C4-2B (cell line): Measurements from ENCODE around the gene TRIM8.

ENCODE experiments used
- H3K27ac ChIP-seq: fragments of 450-650 bp; 2 replicates; pipeline ENCODE4 v1.5.1; 2017
- CTCF ChIP-seq: fragments of 450-650 bp; conservative IDR thresholded peaks from 2 replicates; pipeline ENCODE4 v1.5.1; 2017; ENCODE audit warnings: mild to moderate bottlenecking
- ZFX ChIP-seq: fragments of 450-650 bp; IDR thresholded peaks from 2 replicates; pipeline ENCODE4 v1.6.1; 2017

Gene TRIM8

GRCh38 chr10:102610441-102610887 is 33.8 kb upstream of the TRIM8 start:
- H3K27ac ChIP-seq: no peak overlapping the region
- TF ChIP-seq CTCF (no peak), ZFX (no peak)

- no peak overlapping the region for H3K27ac ChIP-seq
- TF ChIP-seq CTCF (no peak), ZFX (no peak)
Measured at GRCh38 chr10:102611514-102612087, 32.7 kb upstream of the TRIM8 start.

DNA sequence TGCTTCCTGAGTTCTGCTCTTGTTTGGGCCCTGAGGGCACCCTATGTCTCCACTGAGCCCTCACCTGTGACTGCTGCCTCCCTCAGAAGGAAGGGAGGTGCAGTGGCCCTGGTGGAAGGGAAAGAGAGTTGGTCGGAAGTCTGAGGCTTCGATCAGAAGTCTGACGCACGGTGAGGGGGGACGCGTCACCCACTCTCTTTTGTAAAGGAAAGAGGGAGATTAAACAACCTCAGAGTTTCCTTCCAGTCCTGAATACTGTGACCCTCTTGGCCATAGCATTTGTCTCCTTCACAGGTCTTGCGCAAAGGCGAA is 31.4 kb upstream of the TRIM8 start:
- TF ChIP-seq ZFX: no peak
- TF ChIP-seq CTCF: no peak
- no peak overlapping the region for H3K27ac ChIP-seq

GRCh38 chr10:102613286-102613685 is 31.0 kb upstream of the TRIM8 start:
- no peak overlapping the region for H3K27ac ChIP-seq
- TF ChIP-seq ZFX: no peak
- no peak for TF ChIP-seq CTCF

- TF ChIP-seq CTCF (no peak), ZFX (no peak)
- no peak overlapping the region for H3K27ac ChIP-seq
Measured at GRCh38 chr10:102613785-102614184, 30.5 kb upstream of the TRIM8 start.

DNA sequence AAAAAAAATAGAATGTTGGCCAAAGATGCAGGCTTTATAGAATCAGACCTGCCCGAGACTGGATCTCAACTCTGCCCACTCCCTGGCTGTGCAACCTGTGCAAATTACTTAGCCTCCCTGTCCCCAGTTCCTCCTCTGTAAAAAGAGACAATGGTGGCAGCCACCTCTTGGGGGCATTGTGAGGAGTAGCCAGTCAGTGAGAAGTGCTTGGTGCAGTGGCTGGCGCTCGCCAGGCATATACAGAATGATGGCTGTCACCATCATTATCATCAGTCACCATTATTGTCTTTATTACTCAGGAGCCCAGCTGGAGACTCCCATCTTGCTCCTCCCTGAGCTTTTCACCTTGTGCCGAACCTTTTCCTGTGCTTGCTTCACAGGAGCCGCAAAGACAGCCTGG is 29.4 kb upstream of the TRIM8 start:
- no peak overlapping the region for H3K27ac ChIP-seq
- TF ChIP-seq CTCF (no peak), ZFX (no peak)

GRCh38 chr10:102615361-102615760 is 28.9 kb upstream of the TRIM8 start:
- no peak overlapping the region for H3K27ac ChIP-seq
- no peak; the same call in 1 of the 2 replicates for TF ChIP-seq CTCF
- TF ChIP-seq ZFX: no peak
